NCI-H510A (cell line): Measurements from ENCODE around the gene XYLB.
"Not testable (repeated sequence)": the region's sequence is repeated elsewhere in the genome, so short reads cannot be mapped to it uniquely, and the experiment has no call there.

Experiments
- DNase-seq: peaks from one replicate; lab custom pipeline; 2025; lab: John Stamatoyannopoulos, UW

XYLB gene

DNA sequence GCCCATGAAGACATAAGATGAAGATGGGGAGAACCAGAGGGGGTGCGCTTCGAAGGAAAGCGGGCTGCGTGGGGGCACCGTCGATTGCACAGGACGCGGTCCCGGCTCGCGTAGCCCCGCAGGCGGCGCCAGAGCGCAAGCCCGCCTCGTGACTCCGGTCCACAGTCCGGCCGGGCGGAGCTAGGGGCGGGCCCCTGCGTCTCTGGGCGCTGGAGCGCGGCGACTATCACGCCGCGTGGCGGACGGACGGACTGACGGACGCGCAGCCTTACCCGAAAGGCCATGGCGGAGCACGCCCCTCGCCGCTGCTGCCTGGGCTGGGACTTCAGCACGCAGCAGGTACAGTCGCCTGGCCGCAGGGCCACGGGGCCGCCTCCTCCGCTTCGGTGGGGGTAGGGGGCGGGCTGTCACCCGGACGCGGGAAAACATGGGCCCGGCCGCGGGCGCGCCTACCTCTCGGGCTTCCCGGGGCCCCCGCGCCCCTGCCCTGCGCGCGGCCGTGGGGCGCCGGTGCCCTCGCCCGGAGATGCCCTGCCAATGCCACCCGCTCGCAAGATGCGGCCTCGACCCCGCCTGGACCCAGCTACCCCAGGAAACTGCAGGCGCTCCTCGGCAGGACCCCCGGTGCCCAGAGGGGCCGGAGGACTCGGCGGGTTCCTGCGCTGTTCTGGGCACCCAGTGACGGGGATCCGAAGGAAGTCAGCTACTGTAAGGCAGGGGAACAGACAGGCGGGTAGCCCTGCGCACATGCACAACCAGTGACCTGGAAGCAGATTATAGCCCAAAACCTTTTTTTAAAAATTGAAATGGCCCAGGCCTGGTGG is at the start of gene XYLB:
Gene XYLB (plus strand): TSS at position 199 of the 824 bp plus-strand sequence. CDS start 84 bp downstream, at position 283.
- DNase-seq, result peak; percentile 68

DNA sequence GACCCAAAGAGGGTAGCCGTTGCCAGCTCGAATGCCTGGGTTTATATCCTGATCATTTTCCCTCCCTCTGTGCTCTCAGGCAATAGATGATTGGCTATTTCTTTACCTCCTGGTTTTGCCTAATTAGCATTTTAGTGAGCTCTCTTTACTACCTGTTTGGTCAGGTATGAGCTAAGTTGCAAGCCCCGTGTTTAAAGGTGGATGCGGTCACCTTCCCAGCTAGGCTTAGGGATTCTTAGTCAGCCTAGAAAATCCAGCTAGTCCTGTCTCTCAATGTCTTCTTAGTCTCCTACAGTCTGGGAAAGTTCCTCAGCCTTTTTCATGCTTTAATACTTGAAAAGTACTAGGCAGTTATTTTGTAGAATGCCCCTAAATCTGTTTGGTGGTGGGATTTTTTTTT is 49.5 kb upstream of the XYLB start:
- not testable (repeated sequence) for DNase-seq

DNA sequence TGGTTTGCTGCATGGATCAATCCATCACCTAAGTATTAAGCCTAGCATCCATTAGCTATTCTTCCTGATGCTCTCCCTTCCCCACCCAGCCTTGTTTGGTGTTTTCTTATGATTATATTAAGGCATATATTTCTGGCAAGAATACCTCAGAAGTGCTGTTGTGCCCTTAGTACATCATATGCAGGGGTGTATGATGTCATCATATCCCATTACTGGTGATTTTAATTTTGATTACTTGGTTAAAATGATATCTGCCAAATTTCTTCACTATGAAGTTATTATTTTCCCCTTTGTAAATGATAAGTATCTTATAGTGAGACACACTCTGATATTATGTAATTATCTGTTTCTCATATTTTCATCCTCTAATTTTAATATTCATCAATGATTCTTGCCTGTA is 49.0 kb upstream of the XYLB start:
- DNase-seq, result no peak

DNA sequence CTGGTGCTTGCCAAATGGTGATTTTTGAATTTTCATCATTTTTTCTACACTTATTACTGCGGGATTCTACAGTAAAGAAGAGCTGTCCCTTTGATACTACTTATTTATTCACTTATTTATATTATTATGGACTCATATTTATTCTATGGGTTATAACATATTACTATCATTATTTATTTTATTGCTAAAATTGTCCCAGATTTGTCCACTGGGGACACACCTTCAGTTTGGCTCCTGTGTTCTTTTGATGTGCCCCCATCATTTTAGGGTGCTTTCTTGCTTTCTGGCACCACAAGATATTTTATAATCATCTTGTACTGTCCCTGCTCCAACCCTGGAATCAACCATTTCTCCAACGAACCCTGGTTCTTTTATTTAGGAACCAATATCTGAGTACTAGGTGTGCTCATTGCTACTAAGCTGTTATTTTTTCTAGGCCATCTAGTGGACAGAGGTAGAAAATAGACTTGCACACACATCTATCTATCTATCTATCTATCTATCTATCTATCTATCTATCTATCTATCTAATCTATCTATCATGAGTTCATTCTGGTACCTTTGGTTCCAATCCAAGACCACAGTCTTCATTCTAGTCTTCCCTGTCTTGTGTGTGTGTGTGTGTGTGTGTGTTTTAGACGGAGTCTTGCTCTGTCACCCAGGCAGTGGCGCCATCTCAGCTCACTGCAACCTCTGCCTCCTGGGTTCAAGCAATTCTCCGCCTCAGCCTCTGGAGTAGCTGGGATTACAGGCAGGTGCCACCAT is 48.5 kb upstream of the XYLB start:
- no peak for DNase-seq

DNA sequence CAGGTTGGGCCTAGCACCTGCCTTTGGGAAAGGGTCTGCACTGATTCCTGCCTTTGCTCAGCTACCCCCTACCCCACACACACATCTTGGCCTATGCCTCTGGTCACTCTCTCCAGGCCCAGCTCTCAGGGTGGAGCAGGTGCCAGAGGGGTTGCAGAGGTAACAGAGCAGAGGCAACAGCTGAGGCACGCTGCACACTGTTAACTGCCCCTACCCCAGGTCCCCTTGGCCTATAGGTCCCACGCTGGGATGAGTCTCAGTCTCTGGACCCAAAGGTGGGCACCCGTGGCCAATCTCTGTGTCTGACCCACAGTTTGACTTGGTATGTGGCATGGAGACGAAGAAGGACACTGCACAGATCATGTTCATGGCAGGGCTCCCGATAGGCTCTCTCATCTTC is 39.6 kb upstream of the XYLB start:
- DNase-seq, result no peak

DNA sequence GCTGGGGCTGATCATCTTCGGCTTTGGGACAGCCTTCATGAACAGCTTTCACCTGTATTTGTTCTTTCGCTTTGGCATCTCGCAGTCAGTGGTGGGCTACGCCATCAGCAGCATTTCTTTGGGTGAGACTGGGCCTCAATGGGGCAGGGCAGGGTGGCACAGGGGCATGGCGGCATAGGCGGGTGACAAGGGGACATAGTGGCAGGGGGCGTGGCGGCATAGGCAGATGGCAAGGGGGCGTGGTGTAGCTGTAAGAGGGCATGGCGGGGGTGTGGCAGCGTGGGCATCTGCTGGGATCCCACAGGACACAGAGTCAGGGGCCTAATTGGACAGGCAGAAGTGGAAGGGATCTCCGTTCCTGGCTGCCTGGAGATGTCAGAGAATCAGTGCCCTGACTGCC is 39.0 kb upstream of the XYLB start:
- DNase-seq, result no peak

DNA sequence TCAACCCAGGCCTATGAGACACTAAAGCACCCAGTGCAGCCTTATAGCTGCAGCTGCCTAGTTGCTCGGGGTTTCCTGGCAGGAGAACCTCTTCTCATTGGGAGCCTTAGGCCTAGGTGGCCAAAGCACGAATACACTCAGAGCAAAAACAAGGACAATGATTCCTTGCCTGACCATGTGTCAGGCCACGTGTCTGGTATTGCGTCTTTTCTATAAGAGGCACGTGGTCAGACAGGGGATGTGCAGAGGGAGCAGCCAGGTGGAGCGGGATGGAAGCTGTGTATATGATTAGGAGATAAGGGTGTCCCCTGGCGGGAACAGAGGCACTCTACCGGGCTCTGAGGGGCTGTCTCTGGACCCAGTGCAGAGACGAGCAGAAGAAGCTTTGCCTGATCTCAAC is 38.1 kb upstream of the XYLB start:
- no peak for DNase-seq

DNA sequence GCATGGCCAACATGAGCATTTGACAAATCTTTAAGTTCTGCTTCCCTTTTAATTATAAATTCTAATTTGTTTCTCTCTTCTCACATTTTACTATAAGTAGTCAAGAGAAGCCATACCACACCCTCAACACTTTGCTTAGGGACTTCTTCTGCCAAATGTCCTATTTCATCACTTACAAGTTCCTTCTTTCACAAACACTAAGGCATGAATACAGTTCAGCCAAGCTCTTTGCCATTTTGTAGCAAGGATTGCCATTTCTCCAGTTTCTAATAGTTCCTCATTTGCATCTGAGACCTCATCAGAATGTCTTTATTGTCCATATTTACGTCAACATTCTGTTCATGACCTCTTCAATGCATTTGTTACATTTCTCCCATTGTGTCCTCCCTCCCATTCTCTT is 35.1 kb upstream of the XYLB start:
- DNase-seq, result no peak

DNA sequence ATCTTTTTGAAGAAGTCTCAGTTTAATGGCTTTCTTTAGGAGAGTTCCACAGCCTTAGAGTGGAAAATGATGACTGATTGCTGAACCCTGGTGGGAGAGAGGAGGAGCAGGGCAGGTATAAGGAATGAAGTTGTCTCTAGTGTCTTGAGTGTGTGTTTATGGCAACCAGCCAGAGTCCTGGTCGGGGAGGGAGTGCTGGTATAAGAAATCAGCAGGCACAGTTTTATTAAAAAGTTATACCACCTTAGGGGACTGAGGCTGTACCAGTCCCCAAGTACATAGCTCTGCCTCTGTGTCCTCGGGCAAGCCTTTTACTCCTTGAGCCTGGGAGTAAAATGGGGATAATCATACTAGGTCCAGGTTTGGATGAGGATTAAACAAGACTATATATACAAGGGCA is 34.6 kb upstream of the XYLB start:
- no peak for DNase-seq

DNA sequence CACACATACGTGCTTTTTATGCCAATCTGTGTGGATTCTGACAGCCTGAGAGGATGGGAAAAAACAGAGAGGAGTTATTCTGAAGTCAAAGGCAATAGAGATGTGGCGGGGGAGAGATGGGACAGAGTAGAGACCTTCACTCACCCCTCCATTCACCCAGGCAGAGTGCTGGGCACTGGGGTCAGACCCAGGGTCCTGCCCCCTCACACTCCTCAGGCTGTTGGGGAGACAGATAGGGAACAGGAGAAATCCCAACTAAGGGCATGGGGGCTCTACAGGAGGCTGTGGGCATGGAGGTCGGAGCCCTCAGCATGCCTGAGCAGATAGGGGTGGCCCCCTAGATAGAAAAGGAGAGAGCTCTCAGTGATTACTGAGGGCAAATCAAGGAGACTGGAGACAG is 34.2 kb upstream of the XYLB start:
- no peak for DNase-seq

DNA sequence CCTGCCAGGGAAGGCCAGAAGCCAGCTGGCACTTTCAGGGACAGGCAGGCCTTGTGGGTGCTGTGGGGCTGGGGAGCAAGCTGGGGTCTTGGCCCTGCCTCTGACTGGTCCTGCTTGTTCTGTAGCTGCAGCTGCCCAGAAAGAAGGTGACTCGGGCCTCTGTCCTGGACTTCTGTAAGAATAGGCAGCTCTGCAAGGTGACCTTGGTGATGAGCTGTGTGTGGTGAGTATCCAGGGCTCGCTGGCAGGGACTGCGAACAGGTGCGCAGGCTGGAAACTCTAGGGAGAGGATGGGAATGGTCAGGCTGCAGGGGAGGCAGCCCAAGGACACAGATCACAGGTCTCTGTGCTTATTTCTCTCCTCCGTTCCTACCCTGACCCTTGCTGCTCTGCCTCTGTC is 33.3 kb upstream of the XYLB start:
- no peak for DNase-seq

DNA sequence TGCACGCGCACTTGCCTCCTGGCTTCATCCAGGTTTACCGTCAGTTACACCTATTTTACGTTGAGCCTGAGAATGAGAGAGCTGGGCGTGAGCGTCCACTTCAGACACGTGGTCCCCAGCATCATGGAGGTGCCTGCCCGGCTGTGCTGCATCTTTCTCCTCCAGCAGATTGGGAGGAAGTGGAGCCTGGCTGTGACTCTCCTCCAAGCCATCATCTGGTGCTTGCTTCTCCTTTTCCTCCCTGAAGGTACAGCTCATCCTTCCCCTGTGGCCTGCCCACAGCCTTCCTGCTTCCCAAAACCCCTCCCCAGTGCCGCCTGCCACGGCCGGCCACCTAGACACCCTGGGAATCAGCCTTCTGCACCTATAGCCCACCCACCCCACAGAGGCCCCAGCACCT is 32.9 kb upstream of the XYLB start:
- no peak for DNase-seq

DNA sequence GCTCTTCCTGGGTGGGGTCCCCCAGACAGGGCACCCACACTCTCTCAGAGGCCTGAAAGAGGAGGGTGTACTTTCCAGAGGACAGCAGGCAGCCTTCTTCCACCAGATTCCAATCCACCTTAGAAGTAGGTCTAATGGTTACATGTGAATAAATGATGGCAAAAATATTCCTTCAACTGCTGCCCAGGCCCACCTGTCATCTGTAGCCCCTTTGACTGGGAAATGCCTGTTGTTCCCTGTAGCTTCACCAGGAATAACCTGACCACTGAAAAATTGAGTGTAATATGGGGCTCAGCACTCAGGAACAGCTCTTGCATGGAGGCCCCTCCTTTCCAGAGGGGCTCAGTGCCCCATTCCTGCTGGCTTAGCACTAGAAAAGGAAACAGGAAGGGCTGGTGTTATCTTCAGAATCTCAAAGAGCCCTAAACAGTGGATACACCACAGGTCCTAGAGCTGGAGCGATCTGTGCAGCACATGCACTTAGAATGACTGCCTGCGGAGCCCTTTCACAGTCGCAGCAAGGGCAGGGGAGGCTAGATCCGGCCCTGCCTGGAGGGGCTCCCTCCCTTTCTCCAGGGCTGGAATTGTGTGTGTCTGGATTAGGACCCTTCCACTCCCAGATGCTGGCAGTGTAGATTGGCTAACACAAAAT is 32.3 kb upstream of the XYLB start:
- DNase-seq, result no peak

DNA sequence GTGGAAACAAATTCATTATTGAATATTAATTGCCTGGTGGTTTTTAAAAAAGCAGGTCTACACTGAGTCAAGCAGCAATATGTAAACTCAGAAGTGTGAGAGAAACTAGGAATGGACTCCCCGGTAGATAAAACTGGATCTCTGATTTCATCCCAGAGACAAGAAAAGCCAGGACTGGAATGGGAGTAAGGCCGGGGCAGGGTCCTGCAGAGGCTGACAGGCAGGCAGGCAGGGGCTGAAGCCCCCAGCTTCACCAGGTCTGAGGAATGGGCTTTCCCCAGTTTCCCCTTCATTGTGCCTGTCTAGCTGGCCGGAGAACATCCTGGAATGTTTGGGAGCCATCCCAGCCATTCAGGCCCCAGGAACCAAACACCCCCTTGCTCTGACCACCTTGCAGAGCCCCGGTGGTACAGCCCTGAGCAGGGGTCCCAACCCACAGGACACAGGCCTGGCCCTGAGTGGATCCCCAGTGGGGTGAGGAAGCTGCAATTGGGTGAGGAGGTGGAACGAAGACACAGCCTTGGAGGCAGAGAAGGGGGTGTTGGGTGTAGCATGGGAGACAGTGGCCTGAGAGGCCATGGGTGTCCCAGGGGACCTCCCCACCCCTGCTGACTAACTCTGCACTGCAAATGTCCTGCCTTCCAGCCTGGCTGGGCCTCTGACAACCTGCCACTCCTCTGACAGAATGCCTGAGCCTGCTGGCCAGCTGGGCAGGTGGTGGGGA is 31.7 kb upstream of the XYLB start:
- DNase-seq, result no peak

DNA sequence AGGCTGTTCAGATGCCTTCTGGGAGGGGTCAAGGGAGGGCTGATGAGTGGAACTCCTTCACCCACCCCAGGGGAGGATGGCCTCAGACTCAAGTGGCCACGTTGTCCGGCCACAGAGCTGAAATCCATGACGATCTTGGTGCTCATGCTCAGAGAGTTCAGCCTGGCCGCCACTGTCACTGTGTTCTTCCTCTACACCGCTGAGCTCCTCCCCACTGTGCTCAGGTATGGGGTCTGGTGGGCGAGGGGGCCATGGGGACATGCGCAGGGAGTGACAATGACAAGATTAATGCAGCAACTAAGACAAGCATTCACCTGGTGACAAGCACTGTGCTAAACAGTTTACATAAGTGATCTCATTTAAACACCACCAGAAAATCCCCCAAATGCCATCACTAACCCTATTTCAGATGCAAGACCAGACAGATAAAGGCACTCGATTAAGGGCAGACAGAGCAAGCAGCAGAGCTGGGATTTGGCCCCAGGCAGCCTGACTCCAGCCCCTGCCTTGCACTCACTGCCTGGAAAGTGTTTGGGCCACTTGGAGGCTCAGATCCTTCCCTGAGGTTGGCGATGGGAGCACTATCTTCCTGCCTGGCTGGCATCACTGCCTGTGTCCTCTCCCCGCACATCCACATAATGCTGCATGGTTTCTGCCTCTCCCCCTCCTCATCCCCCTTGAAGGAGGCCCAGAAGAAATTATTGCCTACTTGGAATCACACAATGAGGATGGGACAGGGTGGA is 30.9 kb upstream of the XYLB start:
- DNase-seq, result no peak

DNA sequence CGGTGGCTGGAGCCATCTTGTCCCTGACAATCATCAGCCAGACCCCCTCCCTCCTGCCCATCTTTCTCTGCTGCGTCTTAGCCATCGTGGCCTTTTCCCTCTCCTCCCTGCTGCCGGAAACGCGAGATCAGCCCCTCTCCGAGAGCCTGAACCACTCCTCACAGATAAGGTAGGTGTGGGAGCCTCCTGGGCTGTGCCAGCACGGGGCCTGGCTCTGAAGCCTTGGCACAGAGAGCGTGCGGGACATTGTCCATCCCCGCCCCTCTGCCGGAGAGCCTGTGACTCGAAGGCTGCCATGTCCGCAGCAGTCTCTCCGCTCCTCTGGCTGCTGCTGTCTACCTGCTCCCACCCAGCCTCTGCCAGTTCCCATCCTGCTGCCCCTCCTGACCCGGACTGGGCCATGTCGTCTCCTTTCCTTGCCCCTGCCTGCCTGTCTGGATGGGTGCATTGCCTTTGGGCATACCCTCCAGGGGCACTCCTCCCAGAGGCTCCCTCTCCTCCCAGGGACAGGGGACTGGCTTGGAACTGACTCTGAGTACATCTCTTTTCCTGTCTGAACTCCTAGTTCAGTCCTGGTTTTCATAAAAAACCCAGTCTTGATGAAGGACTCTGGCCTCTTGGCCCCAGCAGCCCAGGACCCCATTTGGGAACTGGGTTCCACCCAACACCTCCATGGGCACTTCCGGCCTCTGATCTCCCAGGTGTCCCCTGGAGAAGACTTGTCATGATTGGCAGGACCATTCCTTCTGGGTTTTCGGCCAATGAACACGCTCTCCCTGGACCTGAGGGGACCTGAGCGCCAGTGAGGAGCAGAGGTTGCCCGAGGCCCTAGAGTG is 30.0 kb upstream of the XYLB start:
- DNase-seq, result no peak

DNA sequence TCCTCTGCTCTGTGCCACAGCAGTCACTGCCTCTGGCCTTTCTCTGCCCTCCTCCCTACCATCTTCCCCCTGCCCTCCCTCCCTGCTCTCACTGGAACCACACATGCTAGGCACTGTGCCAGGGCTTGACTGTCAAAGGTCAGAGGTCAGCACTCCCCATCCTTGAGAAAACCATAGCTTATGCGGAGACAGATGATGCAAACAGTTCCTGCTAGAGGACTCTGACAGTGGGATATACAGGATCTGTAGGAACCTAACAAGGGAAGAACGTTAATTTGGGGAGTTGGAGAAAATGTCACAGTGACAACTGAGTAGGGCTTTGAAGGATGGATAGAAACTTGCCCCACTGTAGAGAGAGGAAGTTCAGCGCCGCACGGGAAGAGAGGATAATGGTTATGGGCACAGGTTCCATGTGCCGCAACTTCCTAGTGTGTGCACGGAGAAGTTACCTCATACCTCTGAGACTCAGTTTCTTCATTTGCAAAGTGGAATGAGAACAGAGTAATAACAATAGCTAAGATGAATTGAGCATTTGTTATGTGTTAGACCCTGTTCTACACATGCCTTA is 29.3 kb upstream of the XYLB start:
- DNase-seq, result no peak

DNA sequence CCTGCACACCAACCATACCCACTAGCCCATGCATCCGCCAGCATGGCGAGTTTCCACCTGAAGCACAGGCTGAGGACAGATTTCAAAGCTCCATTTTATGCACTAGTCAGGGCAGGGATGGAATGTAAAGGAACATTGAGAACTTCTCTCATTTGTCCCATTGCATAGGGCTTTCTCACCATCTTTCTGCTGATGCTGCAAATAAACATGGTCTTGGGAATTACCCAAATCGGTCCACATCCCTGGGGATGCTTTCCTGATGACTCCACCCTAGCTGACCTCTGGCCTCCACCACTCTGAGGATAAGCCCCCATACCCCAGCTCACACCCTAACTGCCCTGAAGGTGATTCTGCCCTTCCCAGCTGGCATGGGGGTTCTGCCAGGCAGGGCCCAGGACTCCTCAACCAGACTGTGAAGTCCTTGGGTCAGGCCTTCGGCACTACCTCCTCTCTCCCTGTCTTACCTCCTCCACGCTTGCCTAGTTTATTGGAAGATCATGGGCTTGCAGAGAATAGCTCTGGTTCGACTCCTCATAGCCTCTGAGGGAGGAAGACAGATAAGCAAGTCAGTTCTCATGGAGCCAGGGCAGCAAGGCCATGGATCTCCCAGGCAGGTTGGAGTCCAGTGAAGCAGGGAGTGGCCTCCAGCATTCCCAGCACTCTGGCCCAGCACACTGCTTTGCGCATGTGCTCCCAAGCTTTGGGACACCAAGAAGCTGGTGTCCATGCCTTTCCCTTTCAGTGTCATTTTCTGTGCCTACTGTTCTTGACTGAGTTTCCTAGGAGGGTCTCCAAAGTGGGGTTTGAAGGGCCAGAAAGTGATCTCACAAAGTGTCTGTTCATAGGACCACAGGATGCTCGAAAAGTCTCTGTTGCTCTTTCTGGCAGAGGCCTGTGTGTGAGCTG is 27.6 kb upstream of the XYLB start:
- DNase-seq, result no peak

DNA sequence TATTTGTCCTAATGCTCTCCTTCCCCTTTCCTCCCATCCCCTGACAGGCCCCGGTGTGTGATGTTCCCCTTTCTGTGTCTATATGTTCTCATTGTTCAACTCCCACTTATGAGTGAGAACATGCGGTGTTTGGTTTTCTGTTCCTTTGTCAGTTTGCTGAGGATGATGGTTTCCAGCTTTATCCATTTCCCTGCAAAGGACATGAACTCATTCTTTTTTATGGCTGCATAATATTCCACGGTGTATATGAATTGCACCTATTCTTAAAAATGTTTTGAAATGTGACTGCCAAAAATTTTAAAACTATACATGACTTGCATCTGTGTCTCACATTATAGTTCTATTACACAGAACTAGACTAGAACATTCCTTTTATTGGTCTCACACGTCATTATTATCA is 25.9 kb upstream of the XYLB start:
- not testable (repeated sequence) for DNase-seq
